IPS-11a (cell line): Measurements from ENCODE around the gene FKBP11.
"Not testable (repeated sequence)": the region's sequence is repeated elsewhere in the genome, so short reads cannot be mapped to it uniquely, and the experiment has no call there.

Experiments used
- H3K4me3 ChIP-seq: one replicate; pipeline ENCODE4 v1.5.1; 2013; ENCODE audit warnings: low read depth, low read length, control low read depth

The FKBP11 gene

DNA sequence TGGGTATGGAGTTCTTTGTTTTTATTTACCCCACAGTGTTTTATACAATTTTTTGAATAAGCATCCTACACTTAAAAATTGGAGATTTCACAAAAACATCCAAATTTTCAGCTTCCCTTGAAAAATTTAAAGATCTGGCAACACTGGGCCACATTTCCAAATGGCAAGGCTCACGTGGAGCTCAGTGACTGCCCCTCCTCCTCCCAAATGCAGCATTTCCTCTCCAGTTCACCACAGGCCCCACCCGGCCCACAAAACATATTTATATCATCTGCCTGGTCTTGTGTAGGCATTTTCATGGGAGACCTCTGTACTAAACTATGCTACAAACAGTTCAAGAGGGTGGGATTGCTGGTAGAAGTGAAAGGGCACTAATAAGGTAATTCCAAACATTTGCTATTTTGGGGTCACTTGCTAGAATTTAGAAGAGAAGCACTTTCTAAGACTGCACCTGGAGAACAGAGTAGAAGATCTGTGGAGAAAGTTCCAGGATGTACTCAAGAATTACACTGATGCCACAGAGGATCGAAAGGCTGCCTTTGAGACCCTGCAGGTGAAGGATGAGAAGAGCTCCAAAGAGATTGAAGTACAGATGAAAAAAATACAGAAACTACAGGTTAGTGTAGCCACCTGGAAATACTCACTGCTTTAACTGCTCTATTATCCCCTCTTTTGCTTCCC is 7.3 kb downstream of the FKBP11 start:
- no peak overlapping the region for H3K4me3 ChIP-seq

DNA sequence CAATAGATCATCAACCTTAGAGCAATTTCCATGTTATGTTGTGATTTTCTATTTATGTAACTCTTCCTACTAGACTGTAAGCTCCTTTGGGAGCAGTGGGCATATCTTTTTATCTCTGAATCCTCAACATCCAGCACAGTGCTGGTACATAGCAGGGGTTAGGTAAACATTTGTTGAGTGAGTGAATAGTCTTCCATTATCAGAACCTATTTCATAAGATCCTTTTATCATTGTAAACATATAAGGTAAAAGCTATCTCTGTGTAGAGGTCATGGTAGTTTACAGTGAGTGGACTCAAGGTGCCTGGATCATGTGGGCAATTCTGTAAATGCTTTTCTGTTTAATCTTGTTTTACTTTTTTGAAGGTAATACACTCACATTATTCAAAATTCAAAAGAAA is 15.1 kb downstream of the FKBP11 start:
- no peak overlapping the region for H3K4me3 ChIP-seq

DNA sequence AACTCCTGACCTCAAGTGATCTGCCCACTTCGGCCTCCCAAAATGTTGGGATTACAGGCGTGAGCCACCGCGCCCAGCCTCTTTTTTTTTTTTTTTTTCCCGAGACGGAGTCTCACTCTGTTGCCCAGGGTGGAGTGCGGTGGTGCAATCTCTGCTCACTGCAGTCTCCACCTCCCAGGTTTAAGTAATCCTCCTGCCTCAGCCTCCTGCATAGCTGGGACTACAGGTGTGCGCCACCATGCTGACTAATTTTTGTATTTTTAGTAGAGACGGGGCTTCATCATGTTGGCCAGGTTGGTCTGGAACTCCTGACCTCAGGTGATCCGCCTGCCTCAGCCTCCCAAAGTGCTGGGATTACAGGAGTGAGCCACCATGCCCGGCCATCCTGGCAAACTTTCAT is 15.6 kb downstream of the FKBP11 start:
- not testable (repeated sequence) for H3K4me3 ChIP-seq

DNA sequence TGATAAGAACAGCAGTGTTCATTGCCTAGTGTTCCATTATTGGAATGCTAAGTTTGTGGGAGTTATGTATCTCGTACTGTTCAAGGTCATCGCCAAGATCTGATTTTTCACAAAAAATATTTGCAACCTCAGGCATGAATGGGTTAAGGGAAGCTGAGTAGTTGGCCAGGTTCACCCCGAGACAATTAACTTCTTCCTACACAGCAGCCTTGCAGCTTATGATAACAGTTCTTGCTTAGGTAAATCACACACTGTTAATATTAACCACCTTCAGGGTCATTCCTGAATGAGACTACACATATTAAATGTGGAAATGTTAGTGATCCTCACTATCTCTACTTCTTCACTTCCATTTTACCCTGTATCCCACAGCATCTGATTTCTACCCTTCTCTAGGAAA is 18.0 kb downstream of the FKBP11 start:
- H3K4me3 ChIP-seq = no peak overlapping the region

DNA sequence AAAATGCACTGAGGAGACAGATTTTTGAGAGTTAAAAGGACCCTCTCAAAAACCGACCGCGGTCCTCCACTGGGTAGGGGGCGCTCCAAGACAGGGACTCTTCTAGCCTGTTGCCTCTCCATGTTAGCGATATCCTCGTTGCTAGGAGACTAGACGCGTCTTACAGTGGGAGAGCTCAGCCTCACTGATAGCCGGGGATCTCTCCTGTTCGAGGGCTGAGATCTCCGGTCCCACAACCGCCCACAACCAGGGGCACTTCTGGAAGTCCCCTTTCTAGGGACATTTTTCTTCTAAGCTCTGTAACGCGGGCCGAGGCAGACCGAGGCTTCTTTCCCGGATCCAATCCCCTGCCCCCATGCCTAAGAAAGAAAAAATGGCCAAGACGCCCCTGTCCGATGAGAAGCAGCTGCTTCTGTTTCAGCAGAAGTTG is 21.3 kb downstream of the FKBP11 start:
- peak overlapping the region; percentile 54 for H3K4me3 ChIP-seq

DNA sequence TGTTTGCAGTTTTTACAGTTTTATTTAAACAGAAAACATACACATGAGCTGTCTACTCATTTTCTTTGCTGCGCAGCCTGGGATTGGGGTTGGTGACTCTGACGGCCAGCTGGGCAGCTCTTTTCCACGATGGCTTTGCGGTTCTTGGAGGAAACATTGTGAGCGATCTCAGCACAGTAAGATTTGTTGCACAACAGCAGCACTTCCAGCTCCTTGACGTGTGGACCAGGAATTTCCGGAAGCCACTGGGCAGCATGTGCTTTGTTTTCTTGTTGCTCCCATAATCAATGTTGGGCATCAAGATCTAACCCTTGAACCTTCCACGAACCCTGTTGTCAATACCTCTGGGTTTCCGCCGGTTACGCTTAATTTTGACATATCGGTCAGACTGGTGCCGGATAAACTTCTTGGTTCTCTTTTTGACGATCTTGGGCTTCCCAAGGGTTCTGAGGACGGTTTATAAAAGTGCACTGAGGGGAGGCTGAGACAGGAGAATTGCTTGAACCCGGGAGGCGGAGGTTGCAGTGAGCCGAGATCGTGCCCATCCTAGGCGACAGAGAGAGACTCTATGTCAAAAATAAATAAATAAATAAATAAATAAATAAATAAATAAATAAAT is 21.8 kb downstream of the FKBP11 start:
- no peak overlapping the region for H3K4me3 ChIP-seq

DNA sequence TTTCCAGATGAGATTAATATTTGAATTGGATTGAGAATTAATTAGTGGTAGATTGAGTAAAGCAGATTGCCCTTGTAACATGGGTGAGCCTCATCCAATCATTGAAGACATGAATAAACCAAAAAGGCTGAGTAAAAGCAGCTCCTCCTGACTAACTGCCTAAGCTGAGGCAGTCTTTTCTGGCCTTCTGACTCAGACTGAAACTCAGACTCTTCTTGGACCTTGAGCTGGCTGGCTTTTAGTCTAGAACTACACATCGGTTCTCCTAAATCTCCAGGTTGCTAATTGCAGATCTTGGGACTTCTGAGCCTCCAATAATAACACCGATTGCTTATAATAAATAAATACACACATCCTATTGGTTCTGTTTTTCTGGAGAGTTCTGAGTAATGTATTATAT is 24.0 kb downstream of the FKBP11 start:
- no peak overlapping the region for H3K4me3 ChIP-seq

DNA sequence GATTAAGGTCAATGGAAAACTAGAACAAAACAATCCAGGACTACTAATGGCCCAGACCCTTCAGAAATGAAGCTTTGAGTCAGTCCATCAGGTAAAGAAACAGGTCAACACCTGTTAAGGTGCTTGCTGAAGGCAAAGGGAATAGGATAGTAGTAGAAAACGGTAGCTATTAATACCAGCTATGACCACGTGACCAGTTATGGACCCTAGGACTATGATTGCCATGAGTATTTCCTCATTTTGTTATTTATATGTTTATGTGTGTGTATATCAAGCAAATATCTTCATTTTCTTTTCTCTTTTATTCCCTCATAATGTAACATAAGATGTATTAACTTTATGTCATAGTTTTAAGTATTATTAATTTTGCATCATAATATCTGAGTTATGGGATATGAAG is 25.6 kb downstream of the FKBP11 start:
- no peak overlapping the region for H3K4me3 ChIP-seq

DNA sequence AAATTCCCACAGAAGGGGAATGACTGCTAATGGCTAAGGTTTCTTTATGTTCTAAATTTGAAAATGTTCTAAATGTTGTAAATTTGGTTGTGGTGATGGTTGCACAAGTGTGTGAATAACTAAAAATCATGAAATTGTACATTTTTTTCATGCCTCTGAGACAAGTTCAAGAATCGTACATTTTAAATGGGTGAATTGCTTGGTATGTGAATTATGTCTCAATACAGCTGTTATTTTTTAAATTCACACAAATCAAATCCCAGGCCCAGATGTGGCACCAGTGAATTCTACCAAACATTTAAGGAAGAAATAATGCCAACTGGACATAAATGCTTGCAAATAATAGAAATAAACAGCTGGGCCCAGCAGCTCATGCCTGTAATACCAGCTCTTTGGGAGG is 31.0 kb downstream of the FKBP11 start:
- no peak overlapping the region for H3K4me3 ChIP-seq

DNA sequence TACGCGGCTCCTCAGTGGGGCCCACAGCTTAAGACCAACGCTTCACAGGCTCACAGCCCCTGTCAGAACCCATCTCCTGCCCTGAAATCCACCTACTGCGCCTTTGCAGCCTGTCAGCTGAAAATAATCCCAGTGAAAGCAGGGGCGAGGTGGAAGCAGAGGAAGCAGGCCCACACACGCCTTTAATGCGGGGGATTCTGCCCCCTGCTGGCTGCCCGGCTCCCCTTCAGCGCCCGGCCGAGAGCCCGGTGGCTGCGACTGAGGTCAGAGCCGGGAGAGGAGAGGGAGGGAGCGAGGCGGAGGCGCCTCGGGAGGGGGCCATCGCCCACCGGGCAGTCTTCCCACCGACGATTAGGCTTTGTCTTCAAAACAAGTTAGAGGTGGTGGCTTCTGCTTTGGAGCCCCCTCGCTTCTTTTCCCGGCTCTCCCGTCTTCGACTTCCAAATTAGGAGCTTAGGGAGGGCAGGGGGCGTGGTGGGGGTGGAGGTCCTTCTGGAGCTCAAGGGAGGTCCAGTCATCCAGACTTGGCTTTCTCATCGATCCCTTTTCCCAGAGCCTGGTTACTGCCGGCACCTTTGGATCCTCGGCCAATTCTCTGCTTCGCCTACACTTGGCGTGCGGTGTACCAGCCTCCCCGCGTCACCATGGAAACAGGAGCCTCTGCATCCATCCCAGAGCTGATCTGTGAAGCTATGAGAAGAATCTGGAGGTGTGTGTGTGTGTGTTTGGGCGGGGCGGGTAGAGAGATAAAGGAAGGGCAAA is 34.5 kb downstream of the FKBP11 start:
- peak overlapping the region; percentile 33 for H3K4me3 ChIP-seq

DNA sequence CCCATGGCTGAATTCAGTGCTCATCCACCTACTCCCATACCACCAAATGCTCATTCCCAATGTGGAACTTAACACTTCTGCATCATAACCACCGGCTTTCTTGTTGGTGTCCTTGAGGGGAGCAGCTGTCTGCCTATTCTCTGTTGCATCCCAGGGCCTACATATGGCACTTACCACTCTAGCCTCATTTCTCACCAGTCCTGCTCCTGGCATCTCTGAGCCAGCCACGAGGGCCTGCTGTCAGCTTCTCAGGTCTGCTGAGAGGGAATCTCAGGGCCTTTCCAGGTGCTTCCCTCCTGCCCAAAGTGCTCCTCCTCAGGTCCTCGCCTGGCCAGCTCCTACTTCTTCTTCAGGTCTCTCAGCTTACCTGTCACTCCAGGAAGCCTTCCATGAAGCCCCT is 35.6 kb downstream of the FKBP11 start:
- no peak overlapping the region for H3K4me3 ChIP-seq

DNA sequence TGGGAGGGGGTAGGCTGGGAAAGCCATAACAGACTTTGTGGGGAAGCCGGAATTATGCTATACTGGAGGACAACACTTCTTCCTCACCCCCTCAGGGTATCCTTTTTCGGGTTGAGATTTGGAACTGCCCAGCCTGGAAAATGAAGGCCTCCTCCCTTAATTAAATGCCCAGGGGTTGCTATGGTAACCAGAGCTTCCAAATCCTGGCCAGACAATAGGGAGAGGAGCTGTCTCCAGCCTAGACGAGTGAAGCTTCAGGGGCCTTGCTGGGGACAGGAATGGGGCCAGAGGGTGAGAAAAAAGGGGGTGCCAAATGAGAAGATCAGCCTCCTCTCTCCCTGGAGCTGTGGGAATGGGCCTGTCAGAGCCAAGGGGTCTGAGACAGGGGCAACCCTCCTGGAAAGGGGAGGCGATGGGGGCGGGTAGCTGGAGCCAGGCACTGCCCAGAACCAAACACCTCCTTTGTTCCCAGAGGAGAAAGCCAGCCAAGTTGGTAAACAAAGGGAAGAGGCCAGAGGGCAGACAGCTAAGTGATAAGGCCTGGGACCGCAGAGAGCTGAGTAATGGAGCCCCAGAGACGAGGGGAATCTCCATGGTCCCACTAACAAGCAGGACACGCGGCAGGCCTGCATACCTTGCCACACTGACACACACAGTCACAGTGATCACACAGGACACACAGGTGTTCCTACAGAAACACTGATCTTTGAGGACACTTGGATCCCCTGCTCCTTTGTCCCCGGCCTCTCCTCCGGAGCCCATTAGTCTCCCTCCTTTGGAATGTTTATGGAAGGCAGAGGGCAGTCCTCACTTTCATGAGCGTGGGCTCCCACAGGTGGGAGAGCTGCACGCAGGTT is 41.8 kb downstream of the FKBP11 start:
- no peak overlapping the region for H3K4me3 ChIP-seq

DNA sequence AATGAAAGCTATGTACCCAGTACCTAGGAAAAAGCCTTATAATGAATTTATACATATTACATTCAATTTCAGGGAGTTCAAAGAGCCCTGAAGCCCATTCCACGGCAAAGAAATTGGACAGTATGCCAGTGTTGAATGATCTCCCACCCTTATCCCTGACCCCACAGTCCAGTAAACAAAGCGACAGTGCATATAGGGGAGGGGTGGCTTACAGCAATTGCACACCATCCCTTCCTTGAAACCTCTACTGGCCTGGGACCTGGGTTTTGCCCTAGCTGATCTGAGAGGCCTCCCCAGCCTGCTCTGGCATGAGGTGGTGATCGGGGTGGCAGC is 42.4 kb downstream of the FKBP11 start:
- H3K4me3 ChIP-seq = no peak overlapping the region

DNA sequence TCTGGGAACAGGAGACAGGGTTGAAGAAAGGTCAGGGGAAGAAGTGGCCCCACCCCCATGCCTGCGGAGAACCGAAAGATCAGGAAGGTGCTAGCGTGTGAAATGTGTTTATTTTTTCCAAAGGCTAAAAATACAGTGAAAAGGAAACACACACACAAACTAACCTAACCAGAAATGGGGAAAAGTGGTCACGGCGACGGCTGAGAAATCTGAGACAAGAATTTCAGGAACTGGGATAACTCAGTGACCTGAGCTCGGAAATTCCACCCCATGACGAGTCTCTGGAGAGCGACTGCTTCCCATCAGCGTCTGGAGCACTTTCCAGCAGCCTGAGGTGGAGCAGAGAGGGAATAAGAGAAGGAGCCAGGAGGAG is 43.0 kb downstream of the FKBP11 start:
- no peak overlapping the region for H3K4me3 ChIP-seq

DNA sequence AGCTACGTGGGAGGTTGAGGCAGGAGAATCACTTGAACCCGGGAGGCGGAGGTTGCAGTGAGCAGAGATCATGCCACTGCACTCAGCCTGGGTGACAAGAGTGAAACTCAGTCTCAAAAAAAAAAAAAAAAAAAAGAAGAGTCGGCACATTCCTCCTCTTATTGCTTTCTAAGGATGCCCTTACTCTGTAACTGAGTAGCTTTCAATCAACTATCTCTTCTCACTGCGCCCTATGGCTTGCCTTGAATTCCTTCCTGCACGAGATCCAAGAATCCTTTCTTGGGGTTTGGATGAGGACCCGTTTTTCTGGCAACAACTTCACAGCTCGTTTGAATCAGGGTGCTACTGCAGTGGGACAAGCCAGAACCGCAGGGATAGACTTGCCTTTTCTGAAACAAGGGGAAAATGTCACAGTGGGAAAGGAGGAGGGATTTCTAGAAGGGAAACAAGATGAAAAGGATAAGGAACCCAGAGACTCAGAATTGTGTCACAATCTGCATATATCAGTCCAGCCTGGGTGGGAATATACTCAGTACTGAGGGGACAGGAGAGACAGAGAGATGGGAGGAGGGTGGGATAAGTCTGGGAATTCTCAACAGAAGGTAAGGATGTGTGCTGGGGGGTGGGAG is 43.5 kb downstream of the FKBP11 start:
- H3K4me3 ChIP-seq = no peak overlapping the region

DNA sequence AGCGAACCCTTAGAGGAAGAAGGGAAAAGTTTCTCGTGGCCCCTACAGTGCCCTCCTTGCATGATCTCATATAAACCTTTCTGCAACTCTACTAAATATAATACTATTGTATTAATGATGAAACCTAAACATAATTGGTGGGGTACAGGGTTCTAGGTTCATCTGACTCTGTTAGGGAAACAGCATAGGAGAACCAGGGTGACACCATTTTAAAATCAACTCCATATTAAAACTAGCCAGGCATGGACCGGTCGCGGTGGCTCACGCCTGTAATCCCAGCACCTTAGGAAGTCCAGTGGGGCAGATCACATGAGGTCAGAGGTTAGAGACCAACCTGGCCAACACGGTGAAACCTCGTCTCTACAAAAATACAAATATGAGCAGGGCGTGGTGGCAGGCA is 44.6 kb downstream of the FKBP11 start:
- no peak overlapping the region for H3K4me3 ChIP-seq

DNA sequence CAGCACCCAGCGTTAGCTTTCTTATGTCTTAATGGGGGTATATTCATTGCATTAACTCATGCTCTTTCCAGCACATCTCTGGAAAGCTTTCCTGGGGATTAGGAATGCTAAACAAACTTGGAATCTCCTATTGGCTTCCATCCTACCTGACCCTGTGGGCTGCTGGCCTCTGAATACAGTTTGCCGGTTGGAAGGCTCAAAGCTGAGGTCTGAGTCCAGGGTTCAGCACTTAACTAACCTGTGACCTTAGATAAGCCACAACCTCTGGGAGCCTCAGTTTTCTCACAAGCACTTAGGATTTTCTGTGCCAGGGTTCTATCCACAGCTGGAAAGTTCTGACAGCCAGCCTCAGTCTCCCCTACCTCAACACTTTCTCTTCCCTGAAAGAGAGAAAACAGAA is 46.7 kb downstream of the FKBP11 start:
- no peak overlapping the region for H3K4me3 ChIP-seq

DNA sequence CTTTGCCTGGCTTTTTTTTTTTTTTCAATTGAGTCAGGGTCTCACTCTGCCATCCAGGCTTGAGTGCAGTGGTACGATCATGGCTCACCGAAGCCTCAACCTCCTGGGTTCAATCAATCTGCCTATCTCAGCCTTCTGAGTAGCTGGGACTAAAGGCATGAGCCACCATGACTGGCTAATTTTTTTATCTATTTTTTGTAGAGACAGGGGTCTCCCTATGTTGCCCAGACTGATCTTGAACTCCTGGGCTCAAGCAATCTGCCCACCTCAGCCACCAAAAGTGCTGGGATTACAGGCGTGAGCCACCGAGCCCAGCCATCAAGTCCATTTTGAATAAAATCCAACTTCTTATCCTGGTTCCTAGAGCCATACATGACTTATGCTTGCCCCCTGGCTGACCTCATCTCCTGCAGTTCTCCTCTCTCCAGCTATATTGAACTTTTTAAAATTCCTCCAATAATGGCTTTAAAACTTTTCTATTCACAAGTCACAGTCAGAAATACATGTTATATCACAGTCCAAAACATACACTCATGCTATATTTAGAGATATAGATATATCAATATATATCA is 49.3 kb downstream of the FKBP11 start:
- H3K4me3 ChIP-seq = no peak overlapping the region

DNA sequence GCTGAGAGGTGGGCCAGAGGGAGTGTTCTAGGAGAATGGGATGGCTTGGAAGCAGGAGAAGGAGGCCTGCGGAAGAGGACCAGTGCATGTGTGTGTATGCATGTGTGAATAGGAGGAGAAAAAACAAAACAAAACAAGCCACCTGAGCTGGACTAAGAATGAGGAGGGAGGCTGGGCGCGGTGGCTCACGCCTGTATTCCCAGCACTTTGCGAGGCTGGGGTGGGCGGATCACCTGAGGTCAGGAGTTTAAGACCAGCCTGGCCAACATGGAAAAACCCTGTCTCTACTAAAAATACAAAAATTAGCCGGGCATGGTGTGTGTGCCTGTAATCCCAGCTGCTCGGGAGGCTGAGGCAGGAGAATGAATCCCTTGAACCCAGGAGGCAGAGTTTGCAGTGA is 51.8 kb downstream of the FKBP11 start:
- not testable (repeated sequence) for H3K4me3 ChIP-seq

DNA sequence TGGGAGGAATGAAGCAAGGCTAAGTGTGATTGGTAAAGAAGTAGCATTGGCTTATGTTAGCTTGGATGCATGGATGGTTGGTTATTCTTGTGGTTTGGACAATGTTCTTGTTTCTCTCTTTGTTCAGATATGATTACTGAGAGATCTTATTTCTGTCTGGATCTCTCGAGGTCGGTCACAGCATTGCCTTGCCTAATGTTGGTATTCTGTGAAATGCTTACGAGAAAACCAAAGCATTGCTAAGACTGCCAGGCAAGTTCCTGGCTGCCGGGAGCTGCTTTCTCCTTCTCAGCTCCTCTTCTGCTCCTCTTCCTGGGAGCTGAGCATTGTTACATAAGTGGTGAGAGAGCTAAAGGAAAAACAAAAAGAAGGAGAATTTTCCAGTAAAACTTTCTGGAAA is 52.2 kb downstream of the FKBP11 start:
- H3K4me3 ChIP-seq = no peak overlapping the region
